GM21447 (cell line): ENCODE data around the gene COL11A1.
"Not testable (repeated sequence)": the region's sequence is repeated elsewhere in the genome, so short reads cannot be mapped to it uniquely, and the experiment has no call there.

Source experiments
- ATAC-seq: cut with Tn5 transposase; IDR thresholded peaks from one replicate; pipeline ENCODE4 v1.9.1; 2021; ENCODE audit not compliant: unreplicated experiment

COL11A1 gene

GRCh38 chr1:103108376-103109150 lies at the start of gene COL11A1:
TSS of gene COL11A1 (minus strand) at chr1:103108522. CDS start at chr1:103108178, 344 bp downstream.
- ATAC-seq: no peak

- ATAC-seq: no peak
These were observed 48.6 kb upstream of the COL11A1 start for GRCh38 chr1:103156966-103157365.

- no peak for ATAC-seq
These were observed 37.8 kb upstream of the COL11A1 start for GRCh38 chr1:103146166-103146565.

GRCh38 chr1:103145449-103145848 lies 37.1 kb upstream of the COL11A1 start:
- no peak for ATAC-seq

- no peak for ATAC-seq
These were observed 36.4 kb upstream of the COL11A1 start for GRCh38 chr1:103144681-103145080.

- ATAC-seq: no peak
These were observed 34.1 kb upstream of the COL11A1 start for GRCh38 chr1:103142461-103142860.

- ATAC-seq: no peak
These were observed 21.5 kb upstream of the COL11A1 start for GRCh38 chr1:103129796-103130195.

GRCh38 chr1:103129255-103129654 lies 20.9 kb upstream of the COL11A1 start:
- no peak for ATAC-seq

- ATAC-seq: not testable (repeated sequence)
These were observed 19.9 kb upstream of the COL11A1 start for GRCh38 chr1:103128256-103128655.

- no peak for ATAC-seq
These were observed 16.9 kb upstream of the COL11A1 start for GRCh38 chr1:103125219-103125618.

- no peak for ATAC-seq
These were observed 14.8 kb upstream of the COL11A1 start for GRCh38 chr1:103122983-103123720.

GRCh38 chr1:103120981-103121380 lies 12.7 kb upstream of the COL11A1 start:
- no peak for ATAC-seq

- ATAC-seq: no peak
These were observed 4.2 kb upstream of the COL11A1 start for GRCh38 chr1:103112546-103112945.

GRCh38 chr1:103111926-103112325 lies 3.6 kb upstream of the COL11A1 start:
- no peak for ATAC-seq

- ATAC-seq: no peak
These were observed 2.4 kb upstream of the COL11A1 start for GRCh38 chr1:103110701-103111100.

GRCh38 chr1:103109311-103109920 lies 1.1 kb upstream of the COL11A1 start:
- no peak for ATAC-seq

- no peak for ATAC-seq
These were observed 464 bp downstream of the COL11A1 start for GRCh38 chr1:103107741-103108375.

- ATAC-seq: peak; percentile 91
These were observed 1.6 kb downstream of the COL11A1 start for GRCh38 chr1:103106426-103107341.

GRCh38 chr1:103101399-103101798 lies 6.9 kb downstream of the COL11A1 start:
- no peak for ATAC-seq

GRCh38 chr1:103089221-103089620 lies 19.1 kb downstream of the COL11A1 start:
- ATAC-seq: no peak
